WTC11 (cell line): ENCODE data around the gene DNMT3A.

Experiments
- CTCF ChIP-seq: fragments of 200-600 bp; IDR thresholded peaks from 2 replicates; pipeline ENCODE4 v1.8.0; 2022; ENCODE audit warnings: antibody characterized with exemption
- USF2 ChIP-seq: sonication (generic); formaldehyde crosslinking; IDR thresholded peaks from 2 replicates; pipeline ENCODE4 v1.8.1; 2023; ENCODE audit warnings: mild to moderate bottlenecking, missing genetic modification reagents, moderate library complexity

DNA sequence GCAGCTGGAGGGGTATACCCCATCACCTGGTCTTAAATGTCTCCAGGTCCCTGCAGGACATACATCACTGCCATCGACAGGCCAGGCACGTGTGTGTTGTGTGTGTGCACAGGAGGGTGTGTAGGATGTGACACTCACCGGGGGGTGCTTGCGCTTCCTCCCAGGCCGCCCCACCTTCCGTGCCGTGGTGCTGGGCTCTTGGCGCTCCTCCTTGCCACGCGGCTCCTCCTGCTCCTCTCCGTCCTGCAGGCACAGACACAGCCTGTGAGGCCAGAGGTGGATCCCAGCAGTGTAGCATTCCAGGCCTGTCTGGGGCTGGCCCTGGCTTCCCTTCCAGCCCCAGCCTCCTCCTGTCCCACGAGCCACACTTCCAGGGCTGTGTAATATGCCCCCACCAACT lies 41.7 kb downstream of the DNMT3A start:
- TF ChIP-seq CTCF: no peak
- TF ChIP-seq USF2 (CRISPR knock-in tag): no peak
